ENCODE data around the gene C2orf81.

Gene C2orf81

GRCh38 chr2:74391580-74392448, 29.6 kb downstream of the C2orf81 start:
- in situ Hi-C loops (cut with MboI; ENCODE audit: low sequenced_read_pairs) = no loop called here

- in situ Hi-C loops (cut with MboI; ENCODE audit: low sequenced_read_pairs) = no loop called here
These were observed 30.2 kb downstream of the C2orf81 start for GRCh38 chr2:74391209-74391579.

- in situ Hi-C loops (cut with MboI; ENCODE audit: low sequenced_read_pairs) = no loop called here
These were observed 30.8 kb downstream of the C2orf81 start for GRCh38 chr2:74390606-74391005.

GRCh38 chr2:74387346-74387745, 34.1 kb downstream of the C2orf81 start:
- in situ Hi-C loops (cut with MboI; ENCODE audit: low sequenced_read_pairs) = no loop called here

- in situ Hi-C loops (cut with MboI; ENCODE audit: low sequenced_read_pairs) = no loop called here
These were observed 36.0 kb downstream of the C2orf81 start for GRCh38 chr2:74385396-74385795.

GRCh38 chr2:74384051-74384450, 37.4 kb downstream of the C2orf81 start:
- in situ Hi-C loops (cut with MboI; ENCODE audit: low sequenced_read_pairs) = no loop called here

- in situ Hi-C loops (cut with MboI; ENCODE audit: low sequenced_read_pairs) = no loop called here
These were observed 38.2 kb downstream of the C2orf81 start for GRCh38 chr2:74383254-74383653.

GRCh38 chr2:74381751-74382150, 39.7 kb downstream of the C2orf81 start:
- in situ Hi-C loops (cut with MboI; ENCODE audit: low sequenced_read_pairs) = no loop called here

- in situ Hi-C loops (cut with MboI; ENCODE audit: low sequenced_read_pairs) = no loop called here
These were observed 41.3 kb downstream of the C2orf81 start, which contains the start of gene DCTN1 for GRCh38 chr2:74379851-74380789. DCTN1 (minus strand) TSS chr2:74380311; CDS start chr2:74380037, 274 bp downstream.

- in situ Hi-C loops (cut with MboI; ENCODE audit: low sequenced_read_pairs) = no loop called here
These were observed 43.4 kb downstream of the C2orf81 start for GRCh38 chr2:74378007-74378406.

GRCh38 chr2:74375838-74376237, 45.6 kb downstream of the C2orf81 start:
- in situ Hi-C loops (cut with MboI; ENCODE audit: low sequenced_read_pairs) = no loop called here

GRCh38 chr2:74374509-74375205, 46.8 kb downstream of the C2orf81 start:
- in situ Hi-C loops (cut with MboI; ENCODE audit: low sequenced_read_pairs) = no loop called here

- in situ Hi-C loops (cut with MboI; ENCODE audit: low sequenced_read_pairs) = no loop called here
These were observed 47.4 kb downstream of the C2orf81 start for GRCh38 chr2:74373985-74374384.

- in situ Hi-C loops (cut with MboI; ENCODE audit: low sequenced_read_pairs) = no loop called here
These were observed 48.2 kb downstream of the C2orf81 start for GRCh38 chr2:74373221-74373676.

GRCh38 chr2:74372674-74373073, 48.7 kb downstream of the C2orf81 start:
- in situ Hi-C loops (cut with MboI; ENCODE audit: low sequenced_read_pairs) = no loop called here

GRCh38 chr2:74371421-74371820, 50.0 kb downstream of the C2orf81 start:
- in situ Hi-C loops (cut with MboI; ENCODE audit: low sequenced_read_pairs) = no loop called here

- in situ Hi-C loops (cut with MboI; ENCODE audit: low sequenced_read_pairs) = no loop called here
These were observed 51.4 kb downstream of the C2orf81 start for GRCh38 chr2:74369976-74370375.

- in situ Hi-C loops (cut with MboI; ENCODE audit: low sequenced_read_pairs) = no loop called here
These were observed 52.9 kb downstream of the C2orf81 start for GRCh38 chr2:74368499-74368898.

GRCh38 chr2:74367789-74368188, 53.6 kb downstream of the C2orf81 start:
- in situ Hi-C loops (cut with MboI; ENCODE audit: low sequenced_read_pairs) = no loop called here

GRCh38 chr2:74366036-74366435, 55.4 kb downstream of the C2orf81 start:
- in situ Hi-C loops (cut with MboI; ENCODE audit: low sequenced_read_pairs) = no loop called here
